SU-DHL-6 (cell line): ENCODE measurements around the gene NREP.

Experiments
- H2AFZ ChIP-seq: fragments of 200-600 bp; sonication (generic); 2 replicates; pipeline ENCODE4 v1.6.1; 2014; ENCODE audit warnings: low read depth, mild to moderate bottlenecking, moderate library complexity, mixed read lengths, antibody characterized with exemption, low read length; ENCODE audit not compliant: severe bottlenecking
- H3F3A ChIP-seq: fragments of 200-600 bp; shearing (Covaris generic); 2 replicates; pipeline ENCODE4 v1.6.0; 2016; ENCODE audit warnings: antibody characterized with exemption, mild to moderate bottlenecking; ENCODE audit not compliant: insufficient read depth
- H3K27ac ChIP-seq: fragments of 200-600 bp; sonication (generic); 2 replicates; pipeline ENCODE4 v1.5.1; 2016; ENCODE audit warnings: low read depth, mild to moderate bottlenecking, low read length, moderate library complexity, mixed read lengths
- H3K27me3 ChIP-seq: fragments of 200-600 bp; sonication (generic), shearing (Covaris generic); 2 replicates; pipeline ENCODE4 v1.6.0; 2014; ENCODE audit warnings: mild to moderate bottlenecking, low read length
- H3K36me3 ChIP-seq: fragments of 200-600 bp; sonication (generic); 2 replicates; pipeline ENCODE4 v1.6.1; 2014; ENCODE audit warnings: mild to moderate bottlenecking, low read length, mixed read lengths
- H3K4me2 ChIP-seq: fragments of 300-600, 200-600 bp; shearing (Covaris generic), sonication (generic); 2 replicates; pipeline ENCODE4 v1.6.0; 2014; ENCODE audit warnings: low read length, low read depth, mild to moderate bottlenecking; ENCODE audit not compliant: poor library complexity, severe bottlenecking
- H3K4me3 ChIP-seq: fragments of 200-600 bp; sonication (generic); 2 replicates; pipeline ENCODE4 v1.5.1; 2014; ENCODE audit warnings: antibody characterized with exemption, low read length, mild to moderate bottlenecking, mixed read lengths; ENCODE audit not compliant: insufficient read depth, poor library complexity, severe bottlenecking
- H3K79me2 ChIP-seq: fragments of 200-600 bp; sonication (generic); 2 replicates; pipeline ENCODE4 v1.6.1; 2014; ENCODE audit warnings: mild to moderate bottlenecking, low read length, moderate library complexity; ENCODE audit not compliant: insufficient read depth
- H3K9ac ChIP-seq: fragments of 200-600 bp; sonication (generic); 2 replicates; pipeline ENCODE4 v1.7.0; 2014; ENCODE audit warnings: mild to moderate bottlenecking, low read length
- H3K9me2 ChIP-seq: fragments of 200-600 bp; sonication (generic); replicated peaks from 2 replicates; pipeline ENCODE4 v1.6.1; 2014; ENCODE audit warnings: low read length; ENCODE audit not compliant: insufficient read depth
- H3K9me3 ChIP-seq: fragments of 200-600 bp; sonication (generic); 2 replicates; pipeline ENCODE4 v1.6.1; 2014; ENCODE audit warnings: low read length, mixed read lengths; ENCODE audit not compliant: insufficient read depth
- H4K20me1 ChIP-seq: fragments of 200-600 bp; sonication (generic); 2 replicates; pipeline ENCODE4 v1.6.1; 2014; ENCODE audit warnings: low read depth, mild to moderate bottlenecking, antibody characterized with exemption, low read length, moderate library complexity, mixed read lengths
- CTCF ChIP-seq: fragments of 200-600 bp; sonication (generic); IDR thresholded peaks from one replicate; pipeline ENCODE4 v1.5.1; 2017; ENCODE audit warnings: antibody characterized with exemption, mild to moderate bottlenecking, low read length, moderate library complexity; ENCODE audit not compliant: insufficient read depth, poor library complexity, severe bottlenecking
- EZH2phosphoT487 ChIP-seq: fragments of 200-600 bp; sonication (generic), shearing (Covaris generic); conservative IDR thresholded peaks from 2 replicates; pipeline ENCODE4 v1.6.1; 2018; ENCODE audit warnings: mild to moderate bottlenecking, antibody characterized with exemption, low read length, moderate library complexity, mixed read lengths

NREP gene

DNA sequence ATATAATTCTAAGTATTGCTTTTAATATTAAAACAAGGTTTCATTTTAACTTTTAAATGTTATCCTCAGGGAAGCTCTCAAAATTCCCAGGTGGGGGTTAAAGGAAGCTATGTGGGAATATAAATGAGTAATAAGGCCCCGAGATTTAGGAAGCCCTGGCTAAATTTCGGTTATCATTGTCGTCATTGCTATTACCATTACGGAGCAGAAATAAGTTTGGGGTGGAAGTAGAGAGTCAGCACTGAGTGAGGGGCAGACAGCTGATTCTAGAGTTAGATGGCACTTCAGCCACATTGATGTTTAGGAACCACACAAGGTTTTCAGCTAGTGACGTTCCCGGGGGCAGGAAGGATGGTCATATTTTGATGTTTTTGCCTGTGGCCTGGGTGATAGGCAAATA lies 74.9 kb downstream of the NREP start:
- Histone ChIP-seq H3K9me3 (no peaks in the 10 kb centered on the region), H2AFZ (no peak overlapping the region), H3K36me3 (no peaks in the 10 kb centered on the region), H3K9me2 (no peaks in the 10 kb centered on the region), H3K27me3 (no peaks in the 10 kb centered on the region), H3F3A (no peaks in the 10 kb centered on the region), H3K9ac (no peak overlapping the region), H3K4me2 (no peak overlapping the region), H3K79me2 (no peaks in the 10 kb centered on the region), H3K4me3 (no peak overlapping the region), H3K27ac (no peak overlapping the region), H4K20me1 (no peaks in the 10 kb centered on the region)
- TF ChIP-seq CTCF (no peak), EZH2phosphoT487 (no peak)

DNA sequence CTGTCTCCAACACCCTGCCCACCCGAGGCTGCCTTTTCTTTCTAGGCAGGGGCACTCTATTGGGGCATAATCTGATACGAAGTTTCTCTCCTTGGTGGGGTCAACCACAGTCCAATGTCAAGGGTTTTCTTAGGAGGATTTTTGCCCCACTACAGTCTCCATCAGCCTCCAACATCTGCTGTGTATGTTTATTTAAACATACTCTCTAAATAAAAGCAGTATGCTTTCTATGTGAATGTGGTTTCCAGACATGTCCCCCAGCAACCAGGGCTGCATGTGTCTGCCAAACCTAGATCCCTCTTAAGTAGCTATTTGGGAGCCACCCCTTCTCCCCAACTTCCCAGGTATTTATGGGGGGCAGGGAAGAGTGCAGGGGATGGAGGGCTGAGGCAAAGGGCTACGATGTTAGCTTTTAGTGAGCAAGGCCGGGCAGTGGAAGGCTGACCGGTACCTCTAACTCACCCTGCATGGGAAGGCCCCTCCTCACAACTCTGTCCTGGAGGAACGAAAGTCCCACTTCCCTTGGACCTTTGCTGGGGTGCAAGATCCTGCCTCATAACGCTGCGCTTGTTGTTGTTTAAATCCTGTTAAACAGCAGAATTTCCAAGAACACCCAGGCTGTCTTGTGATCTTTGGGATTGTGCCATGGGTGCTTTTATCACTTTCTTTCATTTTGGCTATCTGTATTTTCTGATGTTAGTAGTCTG lies 75.4 kb downstream of the NREP start:
- no peaks in the 10 kb centered on the region for H3K36me3 ChIP-seq
- no peaks in the 10 kb centered on the region for H3K9me3 ChIP-seq
- no peaks in the 10 kb centered on the region for H3K9me2 ChIP-seq
- H3K9ac ChIP-seq: no peak overlapping the region
- no peak overlapping the region for H3K4me3 ChIP-seq
- no peak overlapping the region for H3K4me2 ChIP-seq
- no peak for TF ChIP-seq CTCF
- no peak for TF ChIP-seq EZH2phosphoT487
- H4K20me1 ChIP-seq: no peaks in the 10 kb centered on the region
- H2AFZ ChIP-seq: no peak overlapping the region
- no peaks in the 10 kb centered on the region for H3F3A ChIP-seq
- H3K79me2 ChIP-seq: no peaks in the 10 kb centered on the region
- no peaks in the 10 kb centered on the region for H3K27me3 ChIP-seq
- no peak overlapping the region for H3K27ac ChIP-seq

DNA sequence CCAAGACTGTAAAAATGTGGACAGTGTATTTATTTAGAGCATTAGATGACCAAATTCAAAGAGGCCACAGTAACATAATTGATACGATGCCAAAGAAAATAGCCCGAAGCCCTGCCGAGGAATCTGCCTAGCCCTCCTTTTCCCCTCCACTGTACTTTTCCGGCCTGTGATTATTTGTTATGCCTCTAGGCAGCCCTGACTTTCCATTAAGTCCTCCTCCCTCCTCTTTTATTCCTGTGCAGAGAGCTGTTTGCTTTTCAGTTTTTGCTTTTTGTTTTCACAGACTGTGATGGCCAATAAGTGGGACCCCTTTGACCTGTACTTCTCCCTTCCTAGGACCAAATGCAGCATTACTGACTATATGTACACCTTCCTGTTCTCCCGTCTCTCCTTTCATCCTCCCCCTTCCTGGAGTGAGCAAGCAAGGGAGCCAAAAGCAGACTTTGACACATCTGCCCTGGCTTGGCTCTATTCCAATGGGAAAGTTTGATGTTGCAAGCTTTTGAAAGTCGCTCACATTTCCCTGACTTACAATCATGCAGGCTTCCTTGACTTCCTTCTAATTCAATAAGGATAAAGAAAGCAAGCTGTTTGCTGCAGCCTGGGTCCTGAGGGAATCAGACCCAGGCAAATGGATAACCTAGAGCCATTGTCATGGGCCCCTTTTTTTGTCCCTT lies 76.1 kb downstream of the NREP start:
- H3K4me2 ChIP-seq: no peak overlapping the region

More for the DNA sequence above, 76.1 kb downstream of the NREP start:
- Histone ChIP-seq H3K27ac (no peak overlapping the region), H3K9me3 (no peaks in the 10 kb centered on the region), H3F3A (no peaks in the 10 kb centered on the region), H3K27me3 (no peaks in the 10 kb centered on the region), H3K36me3 (no peaks in the 10 kb centered on the region), H3K9me2 (no peaks in the 10 kb centered on the region), H3K4me3 (no peak overlapping the region), H2AFZ (no peak overlapping the region), H3K79me2 (no peaks in the 10 kb centered on the region), H3K9ac (no peak overlapping the region), H4K20me1 (no peaks in the 10 kb centered on the region)
- TF ChIP-seq CTCF: no peak
- TF ChIP-seq EZH2phosphoT487: no peak
